Transverse colon (tissue), 4 donors: ENCODE results near the gene CALHM4.

ENCODE experiments used
- POLR2AphosphoS5 ChIP-seq, 3 donors: sonication (generic); formaldehyde crosslinking; IDR thresholded peaks; one replicate each; pipeline ENCODE4 v1.6.1; 2016; ENCODE audit warnings: antibody characterized with exemption in 3 of 3
- TF ChIP-seq, protein P1 (sequence below), 5 experiments: fragments of 200-600 bp in 3 of 5; fragments of 450-650 bp in 2 of 5; sonication (generic) in 3 of 5; IDR thresholded peaks; 1 replicate in 2 of 5; 2 replicates in 3 of 5; pipeline ENCODE4 v1.5.1; 2016 to 2017; ENCODE audit warnings: antibody characterized with exemption in 5 of 5, inconsistent platforms in 3 of 5, mild to moderate bottlenecking in 2 of 5, moderate library complexity in 1 of 5

DNA sequence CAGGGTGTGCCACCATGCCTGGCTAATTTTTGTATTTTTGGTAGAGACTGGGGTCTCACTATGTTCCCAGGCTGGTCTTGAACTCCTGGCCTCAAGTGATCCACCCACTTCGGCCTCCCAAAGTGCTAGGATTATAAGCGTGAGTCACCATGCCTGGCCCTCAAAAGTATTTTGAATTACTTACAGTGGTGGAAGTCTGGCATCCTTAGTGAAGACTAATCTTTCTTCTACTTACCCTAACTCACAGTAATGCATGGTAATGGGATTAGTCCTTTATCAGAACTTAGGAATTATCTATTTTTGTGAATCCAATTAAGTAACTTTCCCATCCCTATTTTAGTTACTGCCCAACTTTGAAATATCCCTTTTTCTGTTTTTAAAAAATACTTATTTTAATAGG, 21.7 kb downstream of the CALHM4 start:
- no peak for TF ChIP-seq POLR2AphosphoS5 (IDR thresholded peaks at IDR 0.05)
- TF ChIP-seq, protein P1, sequence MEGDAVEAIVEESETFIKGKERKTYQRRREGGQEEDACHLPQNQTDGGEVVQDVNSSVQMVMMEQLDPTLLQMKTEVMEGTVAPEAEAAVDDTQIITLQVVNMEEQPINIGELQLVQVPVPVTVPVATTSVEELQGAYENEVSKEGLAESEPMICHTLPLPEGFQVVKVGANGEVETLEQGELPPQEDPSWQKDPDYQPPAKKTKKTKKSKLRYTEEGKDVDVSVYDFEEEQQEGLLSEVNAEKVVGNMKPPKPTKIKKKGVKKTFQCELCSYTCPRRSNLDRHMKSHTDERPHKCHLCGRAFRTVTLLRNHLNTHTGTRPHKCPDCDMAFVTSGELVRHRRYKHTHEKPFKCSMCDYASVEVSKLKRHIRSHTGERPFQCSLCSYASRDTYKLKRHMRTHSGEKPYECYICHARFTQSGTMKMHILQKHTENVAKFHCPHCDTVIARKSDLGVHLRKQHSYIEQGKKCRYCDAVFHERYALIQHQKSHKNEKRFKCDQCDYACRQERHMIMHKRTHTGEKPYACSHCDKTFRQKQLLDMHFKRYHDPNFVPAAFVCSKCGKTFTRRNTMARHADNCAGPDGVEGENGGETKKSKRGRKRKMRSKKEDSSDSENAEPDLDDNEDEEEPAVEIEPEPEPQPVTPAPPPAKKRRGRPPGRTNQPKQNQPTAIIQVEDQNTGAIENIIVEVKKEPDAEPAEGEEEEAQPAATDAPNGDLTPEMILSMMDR (IDR thresholded peaks at IDR 0.05): no peak
